NCI-H460 (cell line): ENCODE results near the gene IGSF9. TPM values are rescaled to one million over a fixed set of nuclear protein-coding genes. Genes with fewer than 3 reads are reported as not detected.

Experiments
- DNase-seq: peaks from one replicate; pipeline ENCODE4 v3.0.0-alpha.2; 2016; ENCODE audit warnings: low read depth; ENCODE audit errors: extremely low read depth
- total RNA-seq: library from RNA; depleted of rRNA; stranded (reverse); fragments of >200 nt; shearing (Covaris generic); gene quantifications from 2 replicates; pipeline ENCODE4 v1.2.3, GENCODE V29; 2014

The IGSF9 gene
- total RNA-seq, 1 experiment from 2014 or later: not detected

DNA sequence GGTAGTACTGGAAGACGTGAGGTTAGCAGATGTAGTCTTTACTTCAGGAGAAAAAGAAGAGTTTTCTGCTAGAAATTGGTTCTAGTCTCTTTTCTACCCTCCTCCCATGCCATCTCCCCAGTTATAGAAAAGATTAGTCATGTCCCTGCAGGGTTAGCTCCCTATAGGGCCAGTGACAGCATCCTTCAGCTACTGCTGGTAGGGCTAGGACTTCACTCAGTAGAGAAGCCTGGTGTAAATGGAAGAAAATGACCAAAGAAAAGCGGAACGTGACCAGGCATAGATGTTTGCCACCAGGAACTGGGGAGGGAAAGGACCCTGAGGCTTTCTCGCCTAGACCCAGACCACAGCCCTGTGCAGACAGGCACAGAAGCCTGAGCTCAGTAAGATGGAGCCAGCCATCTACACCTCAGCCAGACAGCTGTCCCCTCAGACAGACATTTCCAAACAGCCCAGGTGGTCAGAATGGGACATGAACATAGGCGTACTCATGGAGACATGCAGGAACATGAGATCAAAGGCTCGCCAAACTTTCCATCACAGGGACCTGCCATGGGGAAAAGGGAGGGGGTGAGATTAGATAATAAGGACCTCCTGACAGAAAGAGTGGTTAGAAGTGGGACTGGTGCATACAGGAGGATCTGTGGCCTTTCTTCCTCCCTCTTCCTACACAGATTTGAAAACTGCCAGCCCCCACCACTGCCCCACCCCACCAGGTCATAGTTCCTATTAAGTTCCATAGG is 32.1 kb upstream of the IGSF9 start:
- no peak for DNase-seq

DNA sequence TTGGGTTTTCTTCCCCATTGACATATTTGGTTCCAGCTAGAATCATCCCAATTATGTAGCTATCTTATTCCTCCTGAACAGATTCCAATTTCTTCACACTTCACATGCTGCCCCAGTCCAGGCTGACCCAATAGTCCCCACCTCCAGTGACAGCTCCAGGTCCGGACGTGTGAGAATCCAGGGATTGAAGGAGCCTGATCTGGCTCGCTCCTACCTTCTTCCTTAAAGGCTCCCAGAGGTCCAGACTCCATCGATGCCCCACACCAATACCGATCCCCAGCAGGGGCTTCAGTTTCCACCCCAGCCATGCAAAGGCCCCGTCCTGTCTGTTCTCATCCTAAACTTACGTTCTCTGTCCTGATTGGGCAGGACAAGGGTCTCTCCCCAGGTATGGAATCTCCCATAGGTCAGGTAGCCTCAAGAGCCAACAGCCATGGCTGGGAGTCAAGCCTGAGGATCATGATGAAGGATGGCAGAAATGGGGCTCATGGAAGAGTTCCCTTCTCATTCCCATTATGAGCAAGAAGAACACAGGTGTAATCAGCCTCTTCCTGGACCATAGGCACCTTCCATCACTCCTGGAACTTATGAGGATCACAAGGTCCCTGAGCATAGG is 29.0 kb upstream of the IGSF9 start:
- DNase-seq: no peak

DNA sequence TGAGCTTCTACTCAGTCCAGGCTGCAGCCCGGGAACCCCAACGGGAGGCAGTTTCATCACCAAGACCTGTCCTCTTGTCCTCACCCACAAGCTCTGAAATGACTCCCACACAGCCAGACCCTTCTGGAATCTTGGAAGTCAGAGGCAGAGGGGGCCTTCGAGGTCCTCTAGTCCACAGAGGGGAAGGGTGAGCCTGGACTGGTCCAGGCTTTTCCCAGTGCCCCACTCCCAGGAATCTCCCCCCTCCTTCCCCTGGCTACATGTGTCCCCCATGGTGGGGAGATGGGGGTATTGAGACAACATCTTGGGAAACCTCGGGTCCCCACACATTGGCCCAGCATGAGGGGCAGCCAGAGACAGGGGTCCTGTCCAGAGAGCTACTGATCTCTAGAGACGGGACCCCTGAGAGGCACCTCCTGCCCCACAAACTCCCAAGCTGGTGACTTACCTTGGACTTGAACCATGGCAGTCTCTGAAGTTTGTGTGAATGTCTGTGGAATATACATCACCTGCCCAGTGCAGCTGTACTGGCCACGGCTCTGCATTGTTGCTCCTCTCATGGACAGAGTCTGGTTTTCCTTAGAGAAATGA is 28.0 kb upstream of the IGSF9 start:
- no peak for DNase-seq

DNA sequence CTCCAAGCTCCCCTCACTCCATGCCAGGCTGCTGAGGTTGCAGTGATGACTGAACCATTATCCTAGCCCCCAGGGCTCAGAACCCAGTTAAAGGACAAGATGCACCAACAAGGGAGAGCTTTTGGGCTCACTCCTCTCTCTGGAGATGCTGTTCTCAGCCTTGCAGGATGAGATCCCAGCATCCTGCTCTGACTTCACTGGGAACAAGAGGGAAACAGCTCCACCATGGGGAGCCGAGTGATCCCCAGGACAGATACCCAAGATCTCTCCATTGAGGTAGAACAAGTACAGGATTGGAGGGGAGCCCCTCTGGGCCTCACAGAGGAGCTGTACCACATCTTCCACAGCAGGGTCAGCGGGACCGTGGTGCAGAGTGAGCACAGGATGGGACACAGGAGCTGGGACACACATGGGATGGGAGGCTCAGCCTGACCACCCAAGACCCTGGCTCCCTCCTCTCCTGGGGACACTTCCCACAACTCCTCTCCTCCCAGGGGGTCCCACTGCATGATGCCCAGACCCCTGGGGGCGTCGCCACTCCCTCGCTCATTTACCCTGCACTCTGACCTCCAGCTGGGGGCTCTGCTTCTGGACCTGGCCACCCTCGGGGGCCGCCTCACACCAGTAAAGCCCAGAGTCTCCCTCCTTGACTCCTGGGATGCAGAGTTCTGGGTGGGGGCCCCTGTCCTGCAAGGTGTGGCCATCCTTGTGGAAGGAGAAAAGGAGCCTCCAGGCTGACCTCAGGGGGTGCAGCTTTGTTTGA is 27.2 kb upstream of the IGSF9 start:
- no peak for DNase-seq

DNA sequence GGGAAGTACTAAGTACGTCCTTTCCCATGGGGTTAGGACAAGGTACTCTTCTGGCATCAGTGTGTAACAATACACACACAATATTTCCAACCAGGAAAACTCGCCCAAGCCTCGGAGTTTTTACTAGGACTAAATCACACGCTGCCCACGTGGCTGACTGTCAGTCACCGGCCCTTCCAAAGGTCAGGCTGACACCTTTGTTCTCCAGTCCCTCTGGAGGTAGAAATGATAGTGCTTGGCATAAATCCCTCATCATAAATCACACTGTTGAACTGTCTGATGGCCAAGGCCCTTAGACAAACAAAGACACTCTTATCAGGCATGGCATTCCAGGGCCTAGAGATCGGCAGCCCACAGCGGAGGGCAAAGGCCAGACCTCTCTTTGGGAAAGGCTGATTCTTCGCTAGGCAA is 25.5 kb upstream of the IGSF9 start:
- no peak for DNase-seq

DNA sequence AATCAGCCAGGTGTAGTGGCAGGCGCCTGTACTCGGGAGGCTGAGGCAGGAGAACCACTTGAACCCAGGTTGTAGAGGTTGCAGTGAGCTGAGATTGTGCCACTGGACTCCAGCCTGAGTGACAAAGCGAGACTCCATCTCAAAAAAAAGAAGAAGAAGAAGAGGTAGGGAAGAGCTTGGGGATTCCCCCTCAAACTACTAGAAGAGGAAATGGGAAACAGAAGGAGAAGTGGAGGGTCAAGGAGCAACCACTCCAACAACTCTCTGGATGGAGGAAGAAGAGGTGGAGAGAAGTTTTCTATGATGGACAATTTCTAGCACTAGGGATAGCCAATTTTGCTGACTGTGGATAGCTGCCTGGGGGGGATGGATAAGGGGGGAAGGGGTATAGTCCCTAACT is 23.5 kb upstream of the IGSF9 start:
- no peak for DNase-seq

DNA sequence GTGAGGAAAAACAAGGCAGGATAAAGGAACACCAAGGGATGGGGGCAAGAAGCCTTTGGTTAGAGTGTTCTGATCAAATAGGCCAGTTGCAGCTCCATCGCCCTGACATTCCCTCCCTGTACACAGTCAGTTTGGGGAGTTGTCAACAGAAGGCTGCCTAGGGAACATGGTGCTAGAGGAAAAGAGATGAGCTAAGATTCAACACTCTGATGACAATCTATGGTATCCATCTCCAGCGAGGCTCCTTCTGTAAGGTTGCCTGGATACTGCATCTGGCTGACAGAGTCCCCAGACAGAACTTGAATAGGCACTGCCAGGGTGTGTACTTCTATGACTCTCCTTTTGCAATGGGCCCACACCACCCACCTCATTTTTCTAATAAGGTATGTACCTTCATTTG is 19.9 kb upstream of the IGSF9 start:
- no peak for DNase-seq

DNA sequence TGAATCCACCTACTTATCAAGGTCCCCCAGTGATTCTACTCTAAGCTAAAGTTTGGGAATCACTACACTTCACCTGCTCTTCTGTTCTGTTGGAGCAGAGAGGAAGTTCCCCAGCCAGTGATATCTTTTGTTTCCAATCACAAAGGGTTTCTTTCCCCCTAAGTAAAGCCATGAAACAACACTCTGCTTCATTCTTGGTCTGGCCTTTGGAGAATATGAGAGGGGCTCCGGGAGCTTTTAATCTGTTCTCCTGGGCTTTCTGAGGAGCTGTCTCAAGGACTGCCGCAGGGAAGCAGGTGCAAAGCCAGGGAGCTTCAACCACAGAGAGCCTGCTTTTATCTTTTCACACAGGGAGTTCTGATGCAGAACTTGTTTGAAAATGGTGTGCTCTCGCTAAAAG is 18.7 kb upstream of the IGSF9 start:
- no peak for DNase-seq

DNA sequence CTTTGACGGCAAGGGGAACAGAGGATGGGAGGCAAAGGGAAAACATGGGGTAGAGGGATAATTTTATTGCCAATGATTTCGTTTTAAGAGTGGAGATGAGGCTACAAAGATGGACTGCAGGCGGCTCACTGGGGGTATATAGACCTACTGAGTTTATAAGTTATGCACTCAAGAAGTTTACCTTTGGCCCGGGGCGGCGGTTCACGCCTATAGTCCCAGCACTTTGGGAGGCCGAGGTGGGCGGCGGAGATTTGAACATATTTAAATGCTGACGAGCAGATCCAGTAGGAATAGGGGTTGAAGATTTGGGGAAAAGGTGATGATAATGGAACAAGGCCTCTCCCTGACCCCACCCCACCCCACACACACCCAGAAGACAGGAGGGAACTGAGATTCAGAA is 16.8 kb upstream of the IGSF9 start:
- no peak for DNase-seq

DNA sequence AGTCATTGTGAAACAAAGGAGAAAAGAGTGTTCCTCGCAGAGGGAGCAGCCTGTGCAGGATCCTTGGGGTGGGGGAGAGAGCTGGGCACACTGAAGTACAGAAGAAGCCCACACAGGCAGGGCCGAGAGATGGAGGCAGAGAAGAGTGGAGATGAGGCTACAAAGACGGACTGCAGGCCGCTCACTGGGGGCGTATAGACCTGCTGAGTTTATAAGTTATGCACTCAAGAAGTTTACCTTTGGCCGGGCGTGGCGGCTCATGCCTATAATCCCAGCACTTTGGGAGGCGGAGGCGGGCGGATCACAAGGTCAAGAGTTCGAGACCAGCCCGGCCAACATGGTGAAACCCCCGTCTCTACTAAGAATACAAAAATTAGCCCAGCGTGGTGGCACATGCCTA is 16.2 kb upstream of the IGSF9 start:
- DNase-seq: no peak

DNA sequence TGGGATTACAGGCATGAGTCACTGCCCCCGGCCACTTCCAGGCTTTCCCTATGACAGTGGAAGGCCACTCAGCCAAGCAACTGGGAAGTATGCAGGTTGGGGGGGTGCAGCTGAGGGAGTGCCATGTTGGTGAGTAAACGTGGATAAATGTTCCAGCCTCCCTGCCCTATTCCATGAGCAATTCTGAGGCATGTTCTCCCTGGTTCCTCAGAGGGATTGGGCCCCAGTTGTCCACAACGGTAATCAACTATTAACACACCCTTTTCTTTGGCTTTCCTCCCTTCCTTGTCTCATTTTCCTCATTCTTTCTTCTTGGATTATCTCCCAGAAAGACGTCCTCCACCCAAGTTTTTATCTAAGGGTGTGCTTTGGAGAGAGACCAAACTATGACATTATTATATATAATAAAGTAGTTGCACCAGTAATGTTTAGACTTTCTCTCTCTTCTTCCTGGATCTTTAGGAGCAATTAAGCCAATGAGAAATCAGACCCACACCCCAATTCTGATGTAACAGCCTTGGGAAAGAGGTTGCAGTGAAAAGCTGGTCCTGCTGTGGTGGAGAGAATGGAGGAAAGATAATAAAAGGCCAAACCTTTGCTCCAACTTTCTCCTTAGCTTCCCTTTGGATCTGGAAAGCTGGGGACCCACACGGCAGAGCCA is 15.4 kb upstream of the IGSF9 start:
- no peak for DNase-seq

DNA sequence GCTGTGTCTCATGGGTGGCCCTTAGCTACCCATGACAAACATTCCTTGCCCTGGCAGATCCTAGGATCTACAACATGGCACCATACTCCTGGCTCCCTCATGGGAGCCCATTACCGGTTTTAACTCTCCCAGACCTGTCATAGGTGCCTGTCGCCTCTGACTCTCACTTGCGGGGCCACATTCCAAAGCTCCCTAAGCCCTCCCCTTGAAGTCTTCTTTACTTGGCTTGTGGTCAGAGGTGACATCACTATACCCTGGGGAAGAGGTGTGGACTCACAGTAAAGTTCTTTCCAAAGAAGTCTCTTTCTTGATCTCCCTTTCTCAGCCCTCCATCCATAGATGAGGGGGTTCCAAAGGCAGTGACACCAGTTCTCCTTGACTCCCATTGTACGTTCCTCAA is 14.0 kb upstream of the IGSF9 start:
- no peak for DNase-seq

DNA sequence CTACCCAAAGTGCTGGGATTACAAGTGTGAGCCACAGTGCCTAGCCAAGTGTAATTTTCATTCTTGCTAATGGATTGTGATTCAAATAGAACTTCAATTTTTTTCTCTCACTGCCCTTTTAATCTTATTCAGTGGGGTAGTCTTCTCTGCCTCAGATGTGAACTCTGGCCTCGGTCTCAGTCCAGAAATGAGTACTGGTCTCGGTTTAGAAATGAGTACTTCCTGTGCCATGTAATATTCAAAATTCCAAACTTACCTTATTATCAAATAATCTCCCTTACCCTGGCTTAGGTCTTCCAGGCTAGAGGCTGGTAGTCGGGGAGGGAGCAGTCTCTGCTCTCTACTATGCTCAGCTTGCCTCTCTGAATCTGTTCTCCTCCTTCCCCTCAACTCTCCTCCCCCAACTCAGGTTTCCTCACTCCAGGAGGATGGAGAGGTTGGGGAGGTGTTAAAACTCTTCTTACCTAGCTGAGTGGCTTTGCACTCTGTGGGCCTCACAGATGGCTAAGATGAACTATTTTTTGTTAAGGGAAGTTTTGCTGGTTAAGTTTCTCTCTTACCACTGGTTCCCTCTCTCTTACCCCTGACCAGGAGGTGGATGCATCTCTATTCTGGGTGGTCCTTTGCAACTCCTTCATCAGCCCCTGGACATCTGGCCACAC is 13.4 kb upstream of the IGSF9 start:
- DNase-seq: no peak

DNA sequence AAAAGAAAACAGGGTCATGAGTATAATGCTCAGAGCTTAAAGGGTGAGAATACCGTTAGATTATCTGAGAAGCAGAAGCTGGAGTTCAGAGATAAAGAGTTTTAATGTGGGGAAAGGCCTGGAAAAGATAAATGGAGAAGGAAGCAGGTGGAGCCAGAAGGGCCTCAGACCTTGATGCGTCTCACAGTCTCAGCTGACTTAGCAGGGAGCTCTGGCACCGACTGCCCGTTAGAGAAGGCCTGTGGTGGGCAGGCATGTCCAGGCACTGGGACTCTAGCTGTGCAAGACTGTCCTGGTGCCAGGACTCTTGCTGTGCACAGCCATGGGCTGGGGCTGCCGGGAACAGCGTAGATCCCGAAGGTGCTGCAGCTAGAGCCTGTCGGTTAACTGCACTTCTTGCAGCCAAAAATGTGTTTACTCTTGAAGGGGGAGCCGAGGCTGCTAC is 12.4 kb upstream of the IGSF9 start:
- no peak for DNase-seq

DNA sequence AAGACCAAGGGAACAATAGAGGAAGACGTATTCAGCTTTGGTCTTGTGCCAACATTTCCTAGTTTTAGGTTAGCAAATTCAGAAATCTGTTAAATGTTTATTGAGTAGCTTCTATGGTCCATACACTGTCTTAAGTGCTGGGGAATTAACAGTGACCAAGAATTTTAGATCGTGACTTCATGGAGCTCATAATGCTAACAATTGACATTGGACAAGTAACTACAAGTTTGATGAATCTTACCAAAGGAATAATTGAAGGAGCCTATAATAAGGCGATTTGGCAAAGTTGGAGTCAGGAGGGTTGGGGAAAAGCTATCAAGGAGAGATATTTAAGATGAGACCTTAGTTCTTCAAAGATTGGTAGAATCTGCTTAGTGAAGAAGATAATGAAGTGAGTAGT is 10.0 kb upstream of the IGSF9 start:
- DNase-seq: no peak

DNA sequence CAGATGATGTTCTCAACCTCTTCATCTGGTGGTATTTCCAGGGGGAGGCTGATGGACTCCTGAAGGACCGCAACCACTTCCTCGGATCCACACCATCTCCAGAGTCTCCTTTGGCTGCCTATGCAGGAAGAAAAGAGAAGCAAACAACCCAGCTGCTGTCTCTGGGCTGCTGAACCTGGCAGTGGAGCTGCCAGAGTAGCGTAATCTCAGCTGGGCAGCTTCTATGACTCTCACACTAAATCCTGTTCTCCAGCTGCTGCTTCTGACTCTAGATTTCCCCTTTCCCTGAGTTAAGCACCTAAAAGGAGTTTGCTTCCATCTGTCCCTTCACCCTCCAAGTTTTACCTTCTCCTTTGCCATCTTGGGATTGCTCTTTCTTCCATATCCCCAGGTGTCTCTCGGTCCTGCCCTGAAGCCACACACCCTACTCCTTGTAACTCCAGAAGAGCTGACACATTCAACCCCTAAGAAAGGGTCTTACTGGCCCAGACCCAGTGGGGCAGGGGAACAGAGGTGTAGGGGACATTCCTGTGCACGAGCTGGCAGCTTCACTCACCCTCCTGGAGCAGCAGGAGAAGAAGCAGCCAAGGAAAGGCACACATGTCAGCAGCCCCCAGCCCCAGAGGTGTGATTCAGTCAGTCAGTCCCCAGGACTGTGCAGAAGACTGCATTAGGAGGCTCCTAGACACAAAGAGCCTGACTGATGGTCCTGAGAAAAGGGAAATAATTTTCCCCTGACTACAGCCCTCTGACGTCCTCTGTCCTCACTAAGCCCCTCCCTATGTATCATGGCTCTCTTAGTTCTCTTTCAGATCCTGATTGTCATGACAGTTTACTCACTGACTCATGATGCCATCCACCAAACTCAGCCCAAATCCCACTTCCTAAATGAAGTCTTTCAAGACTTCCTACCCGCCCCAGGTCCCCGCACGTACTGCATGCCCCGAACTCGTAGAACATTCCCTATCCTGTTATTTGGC is 8.4 kb upstream of the IGSF9 start, which contains the start of gene SLAMF9:
Gene SLAMF9, minus strand, starts transcription at position 702 of the 980 bp plus-strand sequence. Its CDS starts 100 bp downstream, at position 602.
- no peak for DNase-seq

DNA sequence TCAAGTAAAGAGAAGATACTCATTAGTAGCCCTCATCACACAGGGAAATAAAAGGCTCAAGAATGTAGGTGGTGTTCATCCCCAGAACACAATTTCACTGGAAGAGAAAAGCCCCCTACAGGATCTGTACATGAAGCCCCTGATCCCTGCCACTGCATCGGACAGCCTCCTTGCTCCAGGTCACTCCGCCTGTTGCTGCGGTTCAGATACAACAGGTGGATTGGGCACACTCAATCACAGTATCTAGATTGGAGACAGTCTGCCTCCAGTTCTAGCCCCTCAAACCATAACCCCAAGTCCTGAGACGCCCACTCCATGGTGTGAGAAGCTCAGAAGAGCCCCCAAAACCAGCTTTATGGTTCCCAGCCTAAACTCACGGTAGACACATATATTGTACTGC is 7.5 kb upstream of the IGSF9 start:
- no peak for DNase-seq

DNA sequence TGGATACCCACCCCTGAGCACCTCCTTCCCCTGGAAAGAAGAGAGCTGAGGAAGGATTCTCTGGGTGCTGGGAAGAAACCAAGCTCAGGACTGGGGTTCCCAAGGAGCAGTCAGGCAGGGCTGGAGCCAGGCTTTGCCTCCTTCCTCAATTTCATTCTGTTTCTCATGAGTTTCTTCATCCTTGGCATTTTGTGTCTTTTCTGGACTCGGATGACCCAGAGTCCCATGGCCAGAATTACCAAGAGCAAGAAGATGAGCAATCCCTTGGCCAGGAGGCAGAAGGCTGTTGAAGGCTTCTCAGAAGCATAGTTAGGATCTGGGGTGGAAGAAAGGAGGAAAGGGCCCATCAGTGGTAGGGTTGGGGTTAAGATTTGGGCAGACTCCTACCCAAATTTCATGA is 6.1 kb upstream of the IGSF9 start:
- DNase-seq: no peak

DNA sequence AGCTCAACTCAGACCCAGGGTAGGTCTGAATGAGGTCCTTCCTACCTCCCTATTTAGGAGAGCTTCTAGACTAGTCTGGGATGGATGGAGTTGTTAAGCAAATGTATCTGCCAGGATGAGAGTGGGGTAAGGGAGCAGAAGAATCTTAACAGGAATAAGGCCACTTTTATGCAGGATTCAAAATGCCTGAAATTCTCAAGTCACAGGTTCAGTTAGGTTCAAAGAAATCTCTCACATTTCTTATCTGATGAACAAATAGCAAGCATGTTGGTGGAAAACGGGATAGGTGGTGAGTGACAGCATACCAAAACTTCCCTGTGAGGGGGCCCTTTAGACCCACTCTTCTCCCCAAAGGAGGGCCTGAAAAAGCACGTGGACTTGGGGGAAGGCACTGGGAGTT is 5.6 kb upstream of the IGSF9 start:
- DNase-seq: no peak
